Middle frontal gyrus (tissue), 1 donor: Measurements from ENCODE around the gene OGFR.

Experiments
- DNase-seq: peaks from one replicate; pipeline ENCODE4 v3.0.0-alpha.2; 2015; ENCODE audit warnings: low spot score; ENCODE audit errors: extremely low spot score

OGFR gene

DNA sequence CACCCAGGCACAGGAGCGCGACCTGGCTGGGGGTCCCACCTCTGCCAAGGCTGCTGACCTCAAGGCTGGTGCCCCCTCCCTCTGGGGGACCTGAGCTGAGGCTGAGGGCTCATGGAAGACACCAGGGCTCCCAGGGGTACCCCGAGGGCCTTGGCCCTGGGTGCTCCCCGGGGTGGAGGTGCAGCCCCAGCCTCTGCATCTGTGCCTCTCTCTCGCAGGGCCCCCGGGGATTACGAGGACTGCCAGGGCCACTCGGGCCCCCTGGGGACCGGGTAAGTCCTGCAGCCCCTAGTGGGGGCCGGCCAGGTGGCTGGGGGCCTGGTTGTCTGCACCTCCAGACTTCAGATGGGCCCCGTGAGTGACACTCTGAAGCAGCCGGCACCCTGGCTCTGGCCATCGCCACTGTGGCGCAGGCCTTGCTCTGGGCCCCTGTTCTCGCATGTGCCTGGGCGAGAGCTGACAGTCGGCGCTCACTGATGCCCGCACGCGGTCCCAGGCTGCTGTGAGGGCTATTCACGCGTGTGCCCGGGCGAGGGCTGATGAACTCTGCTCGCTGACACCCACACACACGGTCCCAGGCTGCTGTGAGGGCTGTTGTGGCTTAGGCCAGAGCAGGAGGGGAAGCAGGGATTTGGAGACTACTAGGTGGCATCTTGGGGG lies 21.5 kb downstream of the OGFR start:
- no peak for DNase-seq

DNA sequence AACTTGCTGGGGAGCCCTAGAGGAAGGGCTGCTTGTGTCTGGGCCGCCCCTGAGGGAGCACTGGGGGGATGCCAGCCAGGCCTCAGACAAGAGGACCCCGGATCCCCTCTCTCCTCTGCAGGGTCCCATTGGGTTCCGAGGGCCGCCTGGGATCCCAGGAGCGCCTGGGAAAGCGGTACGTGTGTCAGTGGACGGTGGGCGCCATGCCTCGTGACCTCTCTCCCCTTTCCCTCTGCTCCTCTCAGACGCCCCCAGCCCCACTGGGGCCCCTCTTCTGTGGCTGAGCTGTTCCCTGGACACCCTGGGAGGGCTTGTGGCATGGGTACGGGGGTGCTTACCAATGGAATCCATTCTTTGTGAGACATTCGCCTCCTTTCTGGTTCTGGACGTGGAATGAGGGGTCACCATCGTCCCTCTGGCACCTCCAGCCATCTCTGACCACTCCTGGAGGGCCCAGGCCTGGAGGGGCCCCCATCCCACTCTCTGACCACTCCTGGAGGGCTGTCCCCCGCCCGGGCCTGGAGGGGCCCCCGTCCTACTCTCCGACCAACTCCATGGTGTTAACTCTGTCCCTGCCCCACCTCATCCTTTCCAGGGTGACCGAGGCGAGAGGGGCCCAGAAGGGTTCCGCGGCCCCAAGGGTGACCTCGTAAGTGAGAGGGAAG lies 22.1 kb downstream of the OGFR start:
- no peak for DNase-seq

DNA sequence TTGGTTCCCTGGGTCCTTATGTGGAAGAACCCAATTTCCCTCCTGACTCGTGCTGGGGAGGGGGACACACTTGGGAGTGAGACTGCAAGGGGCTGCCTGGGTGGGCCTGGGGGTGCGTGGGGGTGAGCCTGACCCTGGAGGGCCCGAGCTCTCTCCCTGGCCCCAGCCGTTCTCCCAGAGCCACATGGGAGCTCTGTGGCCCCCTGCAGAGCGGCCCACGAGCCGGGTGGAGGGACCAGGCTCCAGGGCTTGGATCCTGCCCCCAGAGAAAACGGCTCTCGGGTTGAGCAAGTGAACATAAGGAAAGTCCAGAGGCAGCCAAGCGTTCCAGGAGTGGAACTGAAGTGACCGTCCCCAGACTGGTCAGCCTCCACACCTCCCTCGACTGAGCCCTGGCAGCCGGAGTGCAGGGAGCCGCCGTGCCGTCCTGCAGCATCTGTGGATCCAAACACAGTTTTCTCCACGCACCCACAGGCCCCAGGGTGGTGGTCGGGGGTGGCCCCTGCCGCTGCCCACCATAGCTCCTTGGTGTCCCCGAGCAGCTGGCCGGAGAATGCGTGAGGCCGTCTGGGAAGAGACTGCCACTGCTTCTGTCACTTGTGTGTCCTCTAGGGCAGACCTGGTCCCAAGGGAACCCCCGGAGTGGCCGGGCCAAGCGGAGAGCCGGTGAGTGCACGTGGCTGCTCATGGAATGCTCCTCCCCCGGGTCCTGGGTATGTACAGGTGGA lies 22.8 kb downstream of the OGFR start:
- no peak for DNase-seq

DNA sequence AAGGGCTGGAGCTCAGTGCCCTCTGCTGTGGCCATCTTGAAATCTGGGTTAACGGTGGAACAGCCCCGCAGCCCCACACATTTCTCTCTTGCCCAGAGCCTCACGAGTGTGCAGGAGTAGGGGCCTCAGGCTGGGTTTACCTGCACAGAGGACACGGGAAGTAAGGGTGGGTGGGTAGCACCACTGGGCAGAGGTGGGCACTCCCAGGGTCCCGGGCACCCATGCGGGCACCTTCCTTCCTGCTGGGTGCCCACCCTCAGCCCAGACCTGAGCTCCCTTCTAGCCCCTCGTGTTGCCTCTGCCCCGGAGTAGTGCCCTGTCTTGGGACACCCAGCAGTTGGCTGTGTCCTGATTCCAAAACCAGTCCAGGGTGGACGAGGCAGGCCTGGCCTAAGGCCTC lies 23.4 kb downstream of the OGFR start:
- no peak for DNase-seq

DNA sequence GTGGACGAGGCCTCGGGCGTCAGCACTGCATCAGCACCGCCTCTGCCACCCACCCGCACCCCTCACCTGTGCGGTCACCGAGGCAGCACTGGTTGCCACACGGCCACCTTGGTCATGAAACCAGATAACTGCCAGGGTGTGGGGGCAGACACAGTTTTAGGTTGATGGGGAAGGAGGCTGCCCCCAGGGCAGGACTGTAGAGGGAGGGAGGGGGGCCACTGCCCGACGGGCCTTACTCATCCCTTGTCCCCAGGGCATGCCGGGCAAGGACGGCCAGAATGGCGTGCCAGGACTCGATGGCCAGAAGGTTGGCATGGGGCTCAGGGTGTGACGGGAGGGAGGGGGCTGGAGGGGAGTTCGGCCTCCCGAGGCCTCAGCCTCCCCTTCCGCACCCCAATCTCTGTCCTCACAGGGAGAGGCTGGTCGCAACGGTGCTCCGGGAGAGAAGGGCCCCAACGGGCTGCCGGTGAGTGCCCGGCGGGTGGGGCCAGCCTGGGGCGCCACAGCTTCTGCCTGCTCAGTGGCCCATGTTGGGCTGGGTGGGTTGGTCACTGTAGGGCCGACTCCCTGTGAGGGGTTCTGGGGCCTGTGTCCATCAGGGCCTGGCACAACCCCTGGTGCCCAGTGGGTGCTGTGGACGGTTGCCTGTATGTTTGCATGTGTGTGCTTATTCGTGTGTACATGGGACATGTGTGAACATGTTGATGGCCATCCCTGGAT lies 24.0 kb downstream of the OGFR start:
- DNase-seq, result no peak

DNA sequence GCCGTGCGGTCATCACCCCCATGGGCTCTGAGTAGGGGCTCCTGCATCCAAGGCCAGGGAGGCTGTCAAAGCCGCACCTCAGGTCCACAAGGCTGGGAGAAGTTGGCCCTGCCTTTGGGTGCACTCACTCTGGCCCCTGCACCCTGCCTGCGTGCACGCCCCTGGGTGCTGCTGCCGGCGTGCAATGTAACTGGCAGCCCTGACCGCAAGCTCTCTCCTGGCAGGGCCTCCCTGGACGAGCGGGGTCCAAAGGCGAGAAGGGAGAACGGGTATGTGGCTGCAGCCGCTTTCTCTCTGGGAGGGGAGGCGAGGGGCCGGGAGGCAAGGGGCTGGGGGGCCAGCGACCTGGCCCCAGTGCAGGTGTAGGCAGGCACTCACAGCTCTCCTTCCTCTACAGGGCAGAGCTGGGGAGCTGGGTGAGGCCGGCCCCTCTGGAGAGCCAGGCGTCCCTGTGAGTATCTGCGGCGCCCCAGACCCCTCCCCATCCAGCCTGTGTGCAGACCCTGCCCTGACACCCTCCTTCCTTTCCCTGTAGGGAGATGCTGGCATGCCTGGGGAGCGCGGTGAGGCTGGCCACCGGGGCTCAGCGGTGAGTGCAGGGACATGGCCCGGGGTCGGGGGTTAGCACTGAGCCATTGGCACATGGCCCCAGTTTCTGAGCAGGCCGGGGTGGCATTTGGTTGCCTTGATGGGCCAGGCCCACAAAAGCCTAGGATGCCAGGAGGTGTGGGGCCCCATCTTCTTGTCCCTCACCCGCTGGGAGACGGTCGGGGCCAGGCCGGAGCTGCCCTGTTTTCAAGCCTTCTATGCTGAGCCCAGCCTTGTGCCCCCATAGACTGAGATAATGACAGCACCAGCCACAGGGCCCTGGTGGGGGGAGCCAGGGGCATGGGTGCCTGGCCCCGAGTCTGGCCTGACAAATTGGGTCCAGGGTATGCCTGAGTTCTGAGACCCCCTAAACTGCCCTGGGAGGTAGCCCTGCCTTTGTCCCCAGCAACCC lies 24.9 kb downstream of the OGFR start:
- no peak for DNase-seq

DNA sequence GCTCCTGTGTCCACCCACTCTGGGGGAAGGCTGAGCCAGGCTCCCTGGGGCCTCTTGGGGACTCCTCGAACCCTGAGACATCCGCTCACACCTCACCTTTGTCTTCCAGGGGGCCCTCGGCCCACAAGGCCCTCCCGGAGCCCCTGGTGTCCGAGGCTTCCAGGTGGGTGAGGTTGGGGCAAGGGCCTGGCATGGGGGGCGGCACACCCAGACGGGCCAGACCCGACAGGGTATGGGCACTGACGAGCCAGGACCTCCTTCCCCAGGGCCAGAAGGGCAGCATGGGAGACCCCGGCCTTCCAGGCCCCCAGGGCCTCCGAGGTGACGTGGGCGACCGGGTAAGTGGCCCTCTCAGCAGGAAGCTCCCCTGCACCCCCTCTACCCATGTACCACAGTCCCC lies 25.6 kb downstream of the OGFR start:
- no peak for DNase-seq

DNA sequence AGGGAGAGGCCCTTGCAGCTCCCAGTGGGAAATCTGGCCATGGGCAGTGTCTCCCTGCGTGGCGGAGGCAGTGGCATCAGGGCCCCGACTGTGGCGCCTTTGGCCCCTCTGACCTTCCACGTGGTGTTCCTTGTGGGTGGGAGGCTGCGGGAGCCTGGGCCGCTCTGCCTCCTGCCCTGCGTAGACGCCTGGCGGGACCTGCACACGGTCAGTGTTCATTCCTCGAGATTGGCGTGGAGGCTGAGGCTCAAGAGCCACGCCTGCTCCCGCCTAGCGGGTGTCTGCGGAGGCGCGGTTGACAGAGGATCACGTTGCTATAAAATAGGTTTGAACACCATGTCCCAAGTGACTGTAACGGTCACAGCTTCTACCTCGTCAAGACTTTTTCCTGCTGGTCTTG lies 26.2 kb downstream of the OGFR start:
- no peak for DNase-seq

DNA sequence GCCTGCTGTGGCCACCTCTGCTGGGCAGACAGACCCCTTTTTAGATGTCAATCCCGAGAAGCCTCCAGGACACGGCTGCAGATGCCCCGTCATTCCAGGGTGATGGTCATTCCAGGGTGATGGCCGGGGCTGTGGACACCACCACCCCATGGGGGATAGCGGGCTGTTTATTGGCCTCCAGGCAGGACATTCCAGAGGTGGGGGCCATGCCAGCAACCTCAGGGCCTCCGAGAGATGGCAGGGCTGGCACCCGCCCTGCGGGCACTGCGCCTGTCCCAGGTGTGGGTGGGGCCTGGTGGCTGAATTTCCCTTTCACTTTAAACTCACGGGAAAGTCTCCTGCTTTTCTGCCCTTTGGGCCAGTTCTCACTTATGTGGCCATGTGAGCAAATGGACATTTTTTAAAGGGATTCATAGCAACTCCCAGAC lies 26.7 kb downstream of the OGFR start:
- no peak for DNase-seq

DNA sequence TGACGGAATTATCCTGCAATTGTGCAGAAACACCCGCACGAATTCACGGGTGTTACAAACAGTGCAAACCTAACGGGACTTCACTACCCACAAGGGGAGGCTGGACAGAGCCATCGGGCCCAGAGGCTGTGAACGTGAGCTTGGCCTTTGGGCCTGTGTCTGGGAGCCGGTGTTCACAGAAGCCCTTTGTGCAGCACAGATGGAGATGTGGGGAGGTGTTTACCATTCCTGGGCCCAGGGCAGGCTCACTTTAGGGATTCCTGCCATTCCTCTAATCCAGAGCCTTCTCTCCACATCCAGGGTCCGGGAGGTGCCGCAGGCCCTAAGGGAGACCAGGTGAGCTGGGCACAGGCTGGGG lies 27.2 kb downstream of the OGFR start:
- DNase-seq, result no peak

DNA sequence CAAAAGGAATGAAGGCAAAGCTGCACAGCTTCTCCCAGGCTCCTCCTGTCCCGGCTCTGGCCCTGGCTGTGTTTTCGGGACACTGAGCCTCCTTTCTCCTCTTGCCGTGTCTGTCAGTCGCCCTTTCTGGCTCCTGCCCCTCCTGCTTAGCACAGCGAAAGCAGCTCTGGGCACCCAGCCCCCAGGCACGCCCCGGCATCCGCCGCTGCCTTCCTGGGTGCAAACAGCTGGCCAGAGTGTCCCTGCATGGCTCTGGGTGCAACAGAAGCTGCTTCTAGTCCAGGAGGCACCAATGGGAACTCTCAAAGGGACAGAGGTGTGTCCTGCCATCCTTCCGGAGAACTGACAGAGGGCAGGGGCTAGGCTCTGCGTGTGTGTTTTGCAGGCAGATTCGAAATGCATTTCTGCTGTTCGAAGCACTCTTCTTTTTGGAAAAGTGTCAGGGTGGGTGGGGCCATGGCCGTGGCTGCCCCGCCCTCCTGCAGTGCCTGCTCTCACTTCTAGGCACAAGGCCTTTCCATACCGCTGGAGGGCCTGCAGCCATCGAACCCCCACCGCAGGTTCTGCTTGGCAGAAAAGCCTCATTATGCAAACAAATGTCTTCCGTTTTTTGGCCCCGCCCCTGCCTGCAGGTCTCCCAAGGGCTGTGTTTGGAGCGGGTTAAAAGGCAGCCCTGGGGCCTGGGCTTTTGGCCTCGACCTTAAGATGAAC lies 27.7 kb downstream of the OGFR start:
- no peak for DNase-seq

DNA sequence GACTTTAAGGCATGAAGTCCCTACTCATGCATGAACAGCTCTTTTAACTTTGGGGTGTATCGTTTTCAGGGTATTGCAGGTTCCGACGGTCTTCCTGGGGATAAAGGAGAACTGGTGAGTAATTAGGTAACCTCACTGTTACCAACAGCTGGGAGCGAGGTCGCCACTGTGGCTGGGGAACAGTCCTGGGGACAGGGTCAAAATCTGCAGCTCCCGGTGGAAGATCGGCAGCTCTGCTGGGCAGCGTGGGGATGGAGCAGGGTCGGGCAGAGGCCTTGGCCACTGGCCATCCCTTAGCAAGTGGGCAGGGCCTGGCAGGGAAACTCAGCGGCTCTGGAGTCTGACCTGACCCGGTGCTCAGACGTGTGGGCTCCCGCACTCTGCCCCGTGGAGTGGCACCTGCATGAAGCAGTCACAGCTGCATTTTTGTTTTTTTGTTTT lies 28.3 kb downstream of the OGFR start:
- no peak for DNase-seq

DNA sequence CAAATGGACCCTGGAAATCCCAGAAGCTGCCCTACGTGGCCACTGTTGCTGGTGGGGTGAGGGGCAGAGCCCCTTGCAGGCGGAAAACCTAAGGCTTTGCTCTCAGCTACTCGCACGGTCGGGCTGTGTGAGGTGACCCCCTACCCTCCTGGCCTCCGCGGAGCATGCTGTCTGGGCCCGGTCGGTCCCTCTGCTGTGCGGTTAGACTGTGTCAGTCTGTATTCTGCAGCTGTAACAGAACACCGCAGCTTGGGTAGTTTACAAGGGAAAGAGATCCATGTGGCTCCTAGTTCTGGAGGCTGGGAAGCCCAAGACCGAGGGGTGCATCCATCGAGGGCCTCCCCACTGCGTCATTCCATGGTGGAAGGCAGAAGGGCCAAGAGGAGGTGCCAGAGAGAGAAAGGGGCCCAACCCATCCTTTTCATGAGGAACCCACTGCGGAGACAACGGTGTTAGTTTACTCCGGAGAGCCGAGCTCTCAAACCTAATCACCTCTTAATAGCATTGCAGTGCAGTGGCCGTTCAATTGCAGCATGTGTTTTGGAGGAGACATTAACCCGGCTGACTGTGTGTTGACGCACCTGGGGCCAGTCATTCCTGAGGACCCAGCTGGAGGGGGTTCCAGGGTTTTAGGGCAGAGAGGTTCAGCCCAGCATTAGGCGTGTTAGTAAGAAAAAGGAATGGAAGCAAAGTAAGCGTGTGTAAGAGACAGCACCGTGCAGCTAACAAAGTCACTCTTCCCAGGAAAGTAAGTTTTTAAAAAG lies 30.5 kb downstream of the OGFR start:
- DNase-seq, result no peak

DNA sequence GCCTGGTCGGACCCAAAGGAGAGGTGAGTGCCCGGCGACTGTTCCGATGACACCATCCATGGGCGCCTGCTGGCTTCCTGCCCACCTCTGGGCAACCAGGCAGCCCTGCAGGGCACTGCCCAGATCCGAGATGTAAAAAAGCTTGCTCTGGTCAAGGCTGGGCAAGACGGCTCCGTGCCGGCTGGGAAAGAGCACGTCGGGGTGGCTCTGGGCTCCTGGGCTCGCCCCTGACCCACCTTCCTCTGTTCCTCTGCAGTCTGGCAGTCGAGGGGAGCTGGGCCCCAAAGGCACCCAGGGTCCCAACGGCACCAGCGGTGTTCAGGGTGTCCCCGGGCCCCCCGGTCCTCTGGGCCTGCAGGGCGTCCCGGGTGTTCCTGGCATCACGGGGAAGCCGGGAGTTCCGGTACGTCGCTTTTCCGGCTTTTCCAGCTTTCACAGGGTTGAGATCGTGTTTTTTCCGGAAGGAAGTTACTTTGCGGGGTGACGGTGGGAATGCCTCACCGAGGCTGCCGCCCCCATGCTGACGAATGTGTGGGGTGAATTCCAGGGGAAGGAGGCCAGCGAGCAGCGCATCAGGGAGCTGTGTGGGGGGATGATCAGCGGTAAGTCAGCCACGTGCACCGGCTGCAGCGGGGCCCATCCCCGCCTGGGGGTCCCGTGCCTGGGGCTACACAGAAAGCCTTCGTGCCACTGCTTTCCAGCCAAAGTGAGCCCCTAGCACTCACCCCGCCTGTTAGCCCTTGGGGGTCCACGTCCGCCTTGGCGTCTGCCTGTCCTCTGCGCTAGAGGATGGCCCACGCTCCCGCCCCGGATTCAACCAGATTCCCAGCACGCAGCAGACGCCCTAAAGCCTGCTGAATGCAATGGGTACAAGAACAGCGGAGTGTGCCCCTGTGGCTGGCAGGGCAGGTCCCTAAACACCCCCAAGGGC lies 31.6 kb downstream of the OGFR start:
- no peak for DNase-seq

DNA sequence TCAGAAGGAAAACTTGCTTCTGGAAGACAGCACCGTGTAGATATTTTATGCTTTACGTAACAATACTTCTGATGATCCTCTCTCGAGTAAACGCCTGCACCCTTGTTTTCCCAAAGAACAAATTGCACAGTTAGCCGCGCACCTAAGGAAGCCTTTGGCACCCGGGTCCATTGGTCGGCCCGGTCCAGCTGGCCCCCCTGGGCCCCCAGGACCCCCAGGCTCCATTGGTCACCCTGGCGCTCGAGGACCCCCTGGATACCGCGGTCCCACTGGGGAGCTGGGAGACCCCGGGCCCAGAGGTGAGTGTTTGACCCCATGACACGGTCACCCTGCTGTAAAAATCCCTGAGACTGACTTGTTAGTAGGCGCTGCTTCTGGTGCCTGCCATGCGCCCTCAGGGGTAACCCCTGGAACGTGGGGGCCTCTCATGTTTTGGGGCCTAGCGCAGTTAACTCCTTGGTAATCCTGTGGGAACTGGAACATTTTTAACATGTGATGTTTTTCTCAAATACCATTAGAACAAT lies 32.4 kb downstream of the OGFR start:
- DNase-seq, result no peak

DNA sequence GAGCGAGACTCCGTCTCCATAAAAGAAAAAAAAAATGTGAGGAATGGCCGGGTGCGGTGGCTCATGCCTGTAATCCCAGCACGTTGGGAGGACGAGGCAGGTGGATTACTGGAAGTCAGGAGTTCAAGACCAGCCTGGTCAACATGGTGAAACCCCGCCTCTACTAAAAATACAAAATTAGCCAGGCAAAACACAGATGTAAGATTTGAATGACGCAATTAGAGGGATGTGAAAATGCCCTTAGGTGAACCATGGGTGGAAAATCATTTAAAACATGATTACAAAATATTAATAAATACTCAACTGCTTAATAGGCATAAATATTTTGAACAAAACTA lies 33.1 kb downstream of the OGFR start:
- DNase-seq, result no peak

DNA sequence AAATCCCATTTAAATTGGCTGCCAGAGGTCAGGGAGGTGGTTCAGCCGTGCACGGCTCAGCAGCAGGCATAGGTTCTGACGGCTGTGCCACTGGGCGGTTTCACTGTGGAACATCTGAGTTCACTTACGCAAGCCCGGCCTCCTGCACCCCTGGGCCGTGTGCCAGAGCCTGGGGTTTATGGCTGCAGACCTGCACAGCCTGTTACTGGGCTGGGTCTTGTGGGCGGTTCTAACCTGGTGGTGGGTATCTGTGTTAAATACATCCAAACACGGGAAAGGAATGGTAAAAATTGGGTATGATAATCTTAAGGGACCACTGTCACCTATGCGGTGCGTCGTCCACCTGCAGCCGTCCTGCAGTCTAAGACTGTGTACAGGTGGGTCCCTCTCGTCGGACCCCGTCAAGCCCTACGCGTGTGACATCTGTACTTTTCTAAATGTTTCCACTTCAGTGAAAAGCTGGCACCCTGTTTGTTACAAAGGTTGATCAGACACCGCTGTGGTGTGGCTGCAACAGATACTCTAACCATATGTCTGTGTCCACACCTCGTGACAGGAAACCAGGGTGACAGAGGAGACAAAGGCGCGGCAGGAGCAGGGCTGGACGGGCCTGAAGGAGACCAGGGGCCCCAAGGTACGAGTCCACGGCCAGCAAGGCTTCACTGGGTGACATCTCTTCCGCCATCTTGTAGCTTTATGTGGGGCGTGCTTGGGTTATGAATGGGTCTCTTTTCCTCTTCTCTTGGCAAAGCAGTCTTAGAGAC lies 33.7 kb downstream of the OGFR start:
- no peak for DNase-seq
